Esophagus squamous epithelium (tissue), 5 donors: Measurements from ENCODE around the gene ENPP7. TPM values are rescaled to one million over a fixed set of nuclear protein-coding genes. Genes with fewer than 3 reads are reported as not detected.

Source experiments
- DNase-seq: peaks from one replicate; lab custom pipeline; 2025; lab: John Stamatoyannopoulos, UW
- H3K27ac ChIP-seq, 4 donors: fragments of 200-600 bp; sonication (generic); one replicate each; pipeline ENCODE4 v1.5.1; 2016 to 2019; ENCODE audit warnings: mild to moderate bottlenecking in 1 of 4
- H3K27me3 ChIP-seq, 4 donors: fragments of 200-600 bp; sonication (generic); 1 replicate in 3 of 4; 2 replicates in 1 of 4; pipeline versions ENCODE4 v1.5.1 to v1.6.0; 2017 to 2021; ENCODE audit warnings: antibody characterized with exemption in 1 of 4
- H3K36me3 ChIP-seq, 3 donors: fragments of 200-600 bp; sonication (generic); one replicate each; pipeline ENCODE4 v1.5.1; 2016 to 2019
- H3K4me1 ChIP-seq, 3 donors: fragments of 200-600 bp; sonication (generic); one replicate each; pipeline ENCODE4 v1.5.1; 2017 to 2019
- H3K4me3 ChIP-seq, 4 donors: fragments of 200-600 bp; sonication (generic); 1 replicate in 3 of 4; 2 replicates in 1 of 4; pipeline ENCODE4 v1.5.1; 2016 to 2019; ENCODE audit warnings: mild to moderate bottlenecking in 2 of 4, moderate library complexity in 1 of 4
- H3K9me3 ChIP-seq, 3 donors: fragments of 200-600 bp; sonication (generic); one replicate each; pipeline ENCODE4 v1.5.1; 2016 to 2019
- CTCF ChIP-seq, 6 experiments: fragments of 450-650 bp in 4 of 6; fragments of 200-600 bp in 2 of 6; sonication (generic) in 2 of 6; IDR thresholded peaks; one replicate each; pipeline ENCODE4 v1.5.1; 2016 to 2019; ENCODE audit warnings: antibody characterized with exemption in 6 of 6, mild to moderate bottlenecking in 4 of 6, moderate library complexity in 4 of 6
- POLR2A ChIP-seq, 4 donors: fragments of 450-650 bp; IDR thresholded peaks; one replicate each; pipeline ENCODE4 v1.6.1; 2017; ENCODE audit warnings: antibody characterized with exemption in 4 of 4, mild to moderate bottlenecking in 4 of 4, moderate library complexity in 3 of 4
- WGBS, 2 donors: methylation state at CpG; one replicate each; pipeline ENCODE4 v1.1.5; 2018; 5-methylcytosine and 5-hydroxymethylcytosine counted together
- intact Hi-C: fragments of 100-400 bp; cut with DNase I; formaldehyde crosslinking; loops from one replicate; pipeline ENCODE4 v1.15.0; 2022
- total RNA-seq, 4 donors: library from RNA; depleted of rRNA; stranded (reverse); fragments of >200 nt; gene quantifications; one replicate each; pipeline ENCODE4 v1.1.0, GENCODE V29; 2016
- donor health status: DM: yes; HTN: yes; CAD: no.

The ENPP7 gene
- total RNA-seq, 4 donors from 2014 or later, result not detected

GRCh38 chr17:79779084-79779529 lies 48.4 kb downstream of the ENPP7 start:
- DNase-seq, result no peak
- Histone ChIP-seq H3K4me3 (peak overlapping the region; percentile 55 to 76 (median 68)), H3K27me3 (peaks cover 4 to 90% (median 15%) of the 10 kb centered on the region in 4 donors)

GRCh38 chr17:79779661-79780365 lies 49.1 kb downstream of the ENPP7 start:
- 55 to 82% methylated on average over 6 to 9 of the region's 10 CpGs for WGBS, 2 donors
- H3K27ac ChIP-seq, result no peak overlapping the region
- DNase-seq, result no peak
- H3K4me3 ChIP-seq, result no peak overlapping the region
- H3K9me3 ChIP-seq, result no peaks in the 10 kb centered on the region
- peaks cover 4 to 90% (median 15%) of the 10 kb centered on the region in 4 donors for H3K27me3 ChIP-seq
- H3K4me1 ChIP-seq, result peaks cover 6 to 32% (median 17%) of the 10 kb centered on the region in 3 donors
- peaks cover 0 to 13% (median 0%) of the 10 kb centered on the region in 3 donors for H3K36me3 ChIP-seq
- TF ChIP-seq CTCF (IDR thresholded peaks at IDR 0.05) (no peak), POLR2A (IDR thresholded peaks at IDR 0.05) (no peak)
- intact Hi-C loops, result no loop called here

More at GRCh38 chr17:79779084-79779529, 48.4 kb downstream of the ENPP7 start:
- Histone ChIP-seq H3K9me3 (no peaks in the 10 kb centered on the region), H3K4me1 (peaks cover 6 to 32% (median 17%) of the 10 kb centered on the region in 3 donors), H3K27ac (peak overlapping the region in 1 of 4 donors; percentile 32), H3K36me3 (peaks cover 0 to 6% (median 0%) of the 10 kb centered on the region in 3 donors)
- 48% methylated on average over 5 of the region's 17 CpGs; no CpG with 5 or more reads in 1 of the 2 donors for WGBS, 2 donors
- no peak for TF ChIP-seq CTCF (IDR thresholded peaks at IDR 0.05)
- no peak for TF ChIP-seq POLR2A (IDR thresholded peaks at IDR 0.05)
- intact Hi-C loops, result no loop called here

GRCh38 chr17:79781012-79781650 lies 50.4 kb downstream of the ENPP7 start:
- Histone ChIP-seq H3K27ac (no peak overlapping the region), H3K27me3 (peaks cover 4 to 90% (median 10%) of the 10 kb centered on the region in 4 donors), H3K4me1 (peaks cover 6 to 32% (median 17%) of the 10 kb centered on the region in 3 donors), H3K9me3 (no peaks in the 10 kb centered on the region), H3K36me3 (peaks cover 0 to 16% (median 0%) of the 10 kb centered on the region in 3 donors), H3K4me3 (no peak overlapping the region)
- intact Hi-C loops, result no loop called here
- 74 to 77% methylated on average over 8 to 10 of the region's 12 CpGs for WGBS, 2 donors
- DNase-seq, result no peak
- TF ChIP-seq CTCF (IDR thresholded peaks at IDR 0.05) (no peak), POLR2A (IDR thresholded peaks at IDR 0.05) (no peak)

- Histone ChIP-seq H3K27me3 (peaks cover 4 to 90% (median 6%) of the 10 kb centered on the region in 4 donors), H3K4me3 (no peak overlapping the region), H3K36me3 (peaks cover 0 to 16% (median 0%) of the 10 kb centered on the region in 3 donors), H3K4me1 (peaks cover 6 to 26% (median 17%) of the 10 kb centered on the region in 3 donors), H3K27ac (no peak overlapping the region), H3K9me3 (no peaks in the 10 kb centered on the region)
- TF ChIP-seq CTCF (IDR thresholded peaks at IDR 0.05) (no peak), POLR2A (IDR thresholded peaks at IDR 0.05) (no peak)
- intact Hi-C loops, result no loop called here
- DNase-seq, result no peak
- WGBS, 2 donors, result 59 to 72% methylated on average over 6 to 13 of the region's 27 CpGs
Observed at GRCh38 chr17:79781736-79782575, 51.2 kb downstream of the ENPP7 start.
